ENCODE measurements around the gene MARK1.
"Not testable (repeated sequence)": the region's sequence is repeated elsewhere in the genome, so short reads cannot be mapped to it uniquely, and the experiment has no call there.

- not testable (repeated sequence) for TF ChIP-seq TEAD4 (CRISPR knock-in tag; IDR thresholded peaks at IDR 0.05); CTCF (IDR thresholded peaks at IDR 0.05); IRF2 (CRISPR knock-in tag; IDR thresholded peaks at IDR 0.05; ENCODE audit: borderline replicate concordance, low read depth)
These were observed 83.2 kb downstream of the MARK1 start for GRCh38 chr1:220611100-220611499.

All from WTC11 (cell line).